LoVo (cell line): ENCODE data around the gene FECH.
"Not testable (repeated sequence)": the region's sequence is repeated elsewhere in the genome, so short reads cannot be mapped to it uniquely, and the experiment has no call there.

ENCODE experiments used
- DNase-seq: peaks from one replicate; pipeline ENCODE4 v3.0.0-alpha.2; 2016; ENCODE audit warnings: low spot score

The FECH gene, protein sequence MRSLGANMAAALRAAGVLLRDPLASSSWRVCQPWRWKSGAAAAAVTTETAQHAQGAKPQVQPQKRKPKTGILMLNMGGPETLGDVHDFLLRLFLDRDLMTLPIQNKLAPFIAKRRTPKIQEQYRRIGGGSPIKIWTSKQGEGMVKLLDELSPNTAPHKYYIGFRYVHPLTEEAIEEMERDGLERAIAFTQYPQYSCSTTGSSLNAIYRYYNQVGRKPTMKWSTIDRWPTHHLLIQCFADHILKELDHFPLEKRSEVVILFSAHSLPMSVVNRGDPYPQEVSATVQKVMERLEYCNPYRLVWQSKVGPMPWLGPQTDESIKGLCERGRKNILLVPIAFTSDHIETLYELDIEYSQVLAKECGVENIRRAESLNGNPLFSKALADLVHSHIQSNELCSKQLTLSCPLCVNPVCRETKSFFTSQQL

DNA sequence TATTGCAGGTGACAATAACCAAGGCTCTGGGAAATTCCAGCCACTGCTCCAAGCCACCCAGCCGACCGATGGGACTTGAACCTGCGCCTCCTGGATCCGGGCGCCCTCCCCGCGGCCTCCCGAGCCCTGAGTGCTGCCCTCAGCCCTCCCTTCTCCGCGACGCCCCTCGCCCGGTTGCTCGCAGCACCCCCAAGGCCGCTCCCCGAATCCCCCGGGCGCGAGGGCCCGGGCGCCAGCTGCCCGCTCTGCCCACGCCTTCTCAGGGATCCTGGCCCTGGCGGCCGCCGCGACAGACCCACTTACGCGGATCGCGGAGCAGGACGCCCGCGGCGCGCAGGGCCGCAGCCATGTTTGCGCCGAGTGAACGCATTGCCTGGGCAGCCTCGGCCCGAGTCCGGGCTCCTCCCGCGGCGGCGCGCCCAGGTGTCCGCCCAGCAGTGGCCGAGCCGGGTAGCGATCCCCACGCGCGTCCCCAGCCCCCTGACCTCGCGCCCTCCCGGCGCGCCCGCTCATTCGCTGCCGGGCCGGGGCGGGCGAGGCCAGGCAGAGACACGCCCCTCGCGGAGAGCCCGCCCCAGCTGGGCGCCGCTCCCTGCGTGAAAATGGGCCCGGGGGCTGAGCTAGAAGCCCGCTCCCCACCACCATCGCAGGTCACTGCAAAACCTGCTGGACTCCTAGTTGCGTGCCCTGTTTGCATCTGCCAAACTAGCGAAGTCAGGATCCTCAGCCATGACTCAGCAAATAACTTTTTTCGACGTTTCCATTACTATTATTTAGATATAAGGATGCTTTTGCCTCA is at the start of gene FECH:
FECH (minus strand) TSS at position 452 of the 799 bp plus-strand sequence; CDS start at position 370, 82 bp downstream.
- DNase-seq: peak; percentile 79

DNA sequence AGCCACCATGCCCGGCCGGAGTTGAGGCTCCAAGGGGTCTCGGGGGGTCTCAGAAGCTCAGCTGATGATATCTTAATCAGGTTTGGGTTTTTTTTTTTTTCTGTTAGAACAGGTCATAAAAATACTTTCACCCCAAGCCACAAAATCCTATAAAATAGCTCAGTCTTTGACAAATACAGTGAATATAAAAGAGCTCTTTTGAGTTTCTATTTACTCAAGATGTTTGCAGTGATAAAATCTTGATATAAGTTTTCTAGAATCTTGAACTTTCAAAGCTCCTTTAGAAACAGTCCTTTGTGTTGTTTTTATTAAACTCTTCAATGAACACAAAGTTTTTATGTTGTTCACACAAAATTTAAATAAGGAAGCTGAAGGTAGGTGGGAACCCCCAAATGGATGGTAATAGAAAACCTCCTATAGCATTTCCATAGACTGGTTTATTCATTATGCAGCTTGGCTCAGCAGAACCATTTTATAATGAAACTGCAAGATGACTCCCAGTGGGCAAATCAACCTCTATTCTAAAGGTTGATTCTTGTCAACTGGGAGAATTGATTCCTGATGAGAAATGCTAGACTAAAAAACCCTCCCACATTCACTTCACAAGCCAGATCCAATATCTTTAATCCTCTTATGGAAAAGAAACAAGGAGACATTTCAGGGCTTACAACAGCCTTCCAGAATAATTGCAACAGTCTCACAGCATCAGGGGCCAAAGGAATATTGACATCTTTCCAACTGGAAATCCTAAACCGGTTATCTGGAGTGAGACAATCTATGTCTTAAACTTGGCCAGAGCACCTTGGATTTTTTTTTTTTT is 48.7 kb upstream of the FECH start:
- peak; percentile 21 for DNase-seq

DNA sequence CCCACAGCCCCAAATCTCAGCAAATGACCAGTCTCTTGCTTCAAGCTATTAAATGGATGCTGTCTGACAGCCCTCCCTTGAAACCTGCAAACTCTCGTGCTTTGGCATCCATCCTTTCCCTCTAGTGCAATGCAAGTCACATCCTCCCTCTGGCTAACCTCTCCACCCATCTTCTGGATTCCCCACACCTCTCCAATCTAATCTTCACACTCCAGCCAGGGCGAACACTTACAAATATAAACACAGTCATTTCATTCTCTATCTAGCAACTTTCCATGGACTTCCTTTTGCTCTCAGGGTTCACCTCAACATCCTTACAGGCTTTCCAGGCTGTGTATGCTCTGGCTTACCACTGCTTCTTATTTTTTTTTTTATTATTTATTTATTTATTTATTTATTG is 45.2 kb upstream of the FECH start:
- no peak for DNase-seq

DNA sequence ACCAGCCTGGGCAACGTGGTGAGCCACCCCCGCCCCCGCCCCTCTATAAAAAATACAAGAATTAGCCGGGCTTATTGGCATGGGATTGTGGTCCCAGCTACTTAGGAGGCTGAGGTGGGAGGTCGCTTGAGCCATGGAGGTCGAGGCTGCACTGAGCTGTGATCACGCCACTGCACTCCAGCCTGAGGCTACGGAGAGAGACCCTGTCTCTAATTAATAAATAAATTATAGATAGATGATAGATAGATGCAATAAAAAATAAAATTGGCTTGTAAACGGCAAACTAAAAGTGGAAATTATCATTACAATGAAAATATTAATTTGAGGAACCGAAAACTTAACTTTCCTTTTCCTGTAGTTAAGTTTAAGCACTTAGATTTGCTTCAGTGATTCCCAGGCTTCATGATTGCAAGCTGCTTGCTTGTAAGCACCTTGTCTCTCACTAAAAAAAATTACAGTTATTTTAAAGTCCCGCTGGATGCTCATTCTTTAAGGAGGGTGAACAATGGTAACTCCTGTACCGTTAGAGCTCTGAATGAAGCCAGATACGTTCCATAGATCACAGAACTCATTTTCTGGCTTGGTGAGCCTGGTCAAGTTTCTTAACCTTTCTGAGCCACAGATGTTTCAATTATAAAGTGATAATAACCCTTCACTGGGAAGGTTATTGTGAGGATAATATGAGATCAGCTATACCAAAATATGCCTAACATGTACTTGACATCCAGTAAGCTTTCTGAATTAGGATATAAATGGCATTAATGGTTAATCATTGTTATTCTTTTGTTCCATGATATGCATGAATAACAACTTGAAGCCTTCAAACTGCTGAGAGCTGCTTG is 44.5 kb upstream of the FECH start:
- no peak for DNase-seq

DNA sequence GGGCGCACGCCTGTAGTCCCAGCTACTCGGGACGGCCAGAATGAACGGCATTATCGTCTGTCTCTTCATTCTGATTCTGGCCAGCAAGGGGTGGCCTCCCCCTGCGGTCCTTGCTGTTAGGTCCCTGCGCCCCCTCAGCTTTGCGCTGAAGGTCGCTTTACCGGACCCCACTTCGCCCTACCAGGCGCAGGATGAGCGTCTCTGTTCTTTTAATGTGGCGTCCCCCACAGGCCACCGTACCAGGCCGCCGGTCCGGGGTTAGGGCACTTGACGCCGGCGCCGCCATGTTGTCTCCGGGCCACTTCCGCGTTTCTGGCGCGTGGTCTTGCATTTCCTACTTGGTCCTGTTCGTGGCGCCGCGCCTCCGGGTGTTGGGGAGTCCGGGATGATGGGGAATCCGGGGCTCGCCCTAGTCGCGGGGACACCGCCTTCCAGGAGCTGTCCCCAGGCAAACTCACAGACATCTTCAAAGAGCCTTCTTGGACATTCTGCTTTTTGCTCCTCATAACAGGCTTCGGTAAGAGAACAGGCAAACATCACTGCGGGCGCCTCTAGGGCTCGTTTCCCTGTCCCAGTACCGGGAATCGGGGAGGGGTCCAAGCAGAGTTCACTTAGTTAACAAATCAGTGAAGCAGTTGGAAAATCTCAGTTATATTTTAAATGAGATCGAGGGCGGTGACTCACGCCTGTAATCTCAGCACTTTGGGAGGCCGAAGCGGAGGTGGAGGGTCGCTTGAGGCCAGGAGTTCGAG is 43.7 kb upstream of the FECH start:
- peak; percentile 95 for DNase-seq

DNA sequence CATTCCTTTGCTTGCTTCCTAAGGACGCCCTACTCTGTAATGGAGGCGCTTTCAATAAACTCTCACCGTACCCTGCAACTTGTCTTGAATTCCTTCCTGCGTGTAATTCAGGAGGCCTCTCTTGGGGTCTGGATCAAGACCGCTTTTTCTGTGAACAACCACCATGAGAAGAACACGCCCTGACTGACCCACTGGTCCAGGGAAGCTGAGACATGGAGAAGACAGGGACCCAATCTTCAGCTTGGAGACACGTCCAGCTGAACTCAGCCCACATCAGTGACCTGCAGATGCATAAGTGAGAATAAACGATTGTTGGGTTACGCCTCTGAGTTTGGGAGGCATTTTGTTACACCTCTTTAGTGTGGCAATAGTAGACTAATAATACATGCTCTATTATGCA is 42.9 kb upstream of the FECH start:
- DNase-seq: no peak

DNA sequence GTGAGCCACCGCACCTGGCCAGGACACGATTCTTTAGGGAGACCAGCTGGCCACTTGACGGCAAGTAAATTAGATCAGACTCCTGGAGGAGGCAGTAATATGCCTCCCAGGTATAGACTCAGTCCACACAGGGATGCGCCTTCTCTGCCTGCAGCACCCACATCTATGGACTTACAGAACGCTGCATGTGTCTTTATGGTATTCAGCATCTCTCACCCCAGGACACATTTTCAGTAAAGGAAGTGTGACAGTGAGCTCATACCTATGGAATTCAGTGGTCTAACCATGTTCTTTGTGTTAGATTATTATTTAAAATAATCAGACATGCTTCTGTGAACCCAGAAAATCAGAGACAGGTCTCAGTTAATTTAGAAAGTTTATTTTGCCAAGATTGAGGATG is 41.0 kb upstream of the FECH start:
- no peak for DNase-seq

DNA sequence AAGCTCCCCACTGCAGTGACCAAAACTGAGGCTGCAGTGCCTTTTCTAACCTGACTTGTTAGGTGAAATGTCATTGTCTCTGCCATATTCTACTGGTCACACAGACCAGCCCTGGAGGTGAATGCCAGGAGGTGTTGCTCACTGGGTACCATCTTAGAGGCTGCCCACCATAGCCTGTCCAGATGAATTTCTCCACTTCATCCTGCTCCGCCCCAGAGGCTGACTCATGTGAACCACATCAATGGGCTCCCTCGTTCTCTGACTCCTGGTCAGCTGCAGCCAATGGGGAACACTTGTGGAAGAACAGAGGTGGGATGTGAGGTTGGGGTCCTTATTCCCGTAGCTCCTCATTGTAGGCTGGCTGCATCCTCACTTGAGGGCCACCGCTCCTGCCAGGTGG is 38.5 kb upstream of the FECH start:
- DNase-seq: no peak

DNA sequence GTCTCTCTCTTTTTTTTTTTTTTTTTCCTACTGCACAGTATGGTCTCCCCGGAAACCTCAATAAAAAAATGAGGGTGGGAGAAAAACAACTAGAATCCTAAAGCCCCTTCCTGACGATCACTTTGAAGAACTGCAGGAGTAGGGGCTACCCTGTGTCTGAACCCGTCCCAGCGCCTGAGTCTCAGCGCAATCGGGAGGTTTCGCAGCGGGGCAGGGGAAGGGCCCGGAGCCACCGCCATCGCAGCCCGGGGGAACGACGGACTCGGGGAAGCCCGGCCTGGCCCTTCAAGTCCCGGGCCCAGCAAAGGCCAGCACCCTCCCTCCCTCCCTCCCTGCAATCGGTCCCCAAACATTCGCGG is 34.7 kb upstream of the FECH start:
- DNase-seq: no peak

DNA sequence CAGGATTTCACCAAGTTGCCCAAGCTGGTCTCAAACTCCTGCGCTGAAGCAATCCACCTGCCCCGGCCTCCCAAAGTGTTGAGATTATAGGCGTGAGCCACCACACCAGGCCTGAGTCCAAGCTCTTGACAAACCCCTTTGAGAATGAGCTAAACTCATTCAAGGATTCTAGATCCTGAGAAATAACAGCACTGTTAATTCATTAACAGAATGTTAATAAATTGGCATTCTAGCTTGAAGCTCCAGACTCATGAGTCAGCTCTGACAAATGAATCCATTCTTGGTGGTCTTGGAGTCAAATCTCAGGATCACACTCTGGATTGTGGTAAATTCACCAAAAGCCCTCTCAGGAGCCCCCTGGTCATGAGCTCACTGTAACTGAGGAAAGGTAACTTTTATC is 33.4 kb upstream of the FECH start:
- DNase-seq: no peak

DNA sequence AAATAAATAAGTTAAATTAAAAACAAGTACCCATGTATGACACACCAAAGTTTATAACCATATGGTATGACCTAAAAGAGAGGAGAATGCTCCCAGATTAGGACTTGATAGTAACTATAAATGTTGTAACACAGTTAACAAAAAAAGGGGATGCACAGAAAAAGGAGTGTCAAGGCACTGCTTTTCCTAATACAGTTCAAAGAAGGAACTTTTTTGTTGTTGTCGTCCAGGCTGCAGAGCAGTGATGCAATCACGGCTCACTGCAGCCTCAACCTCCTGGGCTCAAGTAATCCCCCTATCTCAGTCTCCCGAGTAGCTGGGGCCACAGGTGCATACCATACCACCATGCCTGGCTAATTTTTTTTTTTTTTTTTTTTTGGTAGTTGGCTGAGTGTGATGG is 32.4 kb upstream of the FECH start:
- no peak for DNase-seq

DNA sequence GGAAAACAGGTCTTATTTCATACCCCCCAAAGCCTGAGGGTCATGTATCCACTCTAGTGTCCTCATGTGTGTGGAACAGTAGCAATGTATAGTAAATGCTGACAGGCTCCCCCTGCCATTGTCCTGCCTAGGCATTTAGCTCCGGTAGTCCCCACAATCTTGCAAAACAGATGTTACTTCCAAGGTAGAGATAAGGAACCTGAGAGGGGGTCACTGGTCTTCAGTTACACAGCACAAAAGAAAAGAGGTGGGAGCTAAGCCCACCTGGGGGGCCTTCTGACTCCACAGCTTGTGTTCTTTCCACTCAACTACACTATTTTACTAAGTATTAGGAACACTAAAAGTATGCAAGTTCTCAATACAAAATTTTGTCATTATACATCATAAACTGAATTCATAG is 17.4 kb upstream of the FECH start:
- DNase-seq: no peak

DNA sequence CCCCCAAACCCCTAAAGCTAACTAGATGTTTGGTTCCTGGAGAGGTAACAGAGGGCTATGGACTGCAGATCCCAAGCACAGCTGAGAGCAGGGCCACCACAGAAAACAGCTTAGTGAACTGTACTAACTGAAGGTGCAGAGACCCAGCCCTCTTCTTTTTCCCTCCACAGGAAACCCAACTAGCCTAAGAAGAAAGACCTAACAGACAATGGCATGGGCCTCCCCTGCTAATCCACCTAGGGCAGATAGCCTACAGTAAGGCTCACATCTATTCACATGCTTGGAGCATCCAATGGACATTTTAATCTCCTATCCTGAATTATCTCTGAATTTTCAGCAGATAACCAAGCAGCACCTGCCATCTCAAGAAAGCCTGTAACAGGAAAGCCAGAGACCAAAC is 8.8 kb upstream of the FECH start:
- DNase-seq: no peak

DNA sequence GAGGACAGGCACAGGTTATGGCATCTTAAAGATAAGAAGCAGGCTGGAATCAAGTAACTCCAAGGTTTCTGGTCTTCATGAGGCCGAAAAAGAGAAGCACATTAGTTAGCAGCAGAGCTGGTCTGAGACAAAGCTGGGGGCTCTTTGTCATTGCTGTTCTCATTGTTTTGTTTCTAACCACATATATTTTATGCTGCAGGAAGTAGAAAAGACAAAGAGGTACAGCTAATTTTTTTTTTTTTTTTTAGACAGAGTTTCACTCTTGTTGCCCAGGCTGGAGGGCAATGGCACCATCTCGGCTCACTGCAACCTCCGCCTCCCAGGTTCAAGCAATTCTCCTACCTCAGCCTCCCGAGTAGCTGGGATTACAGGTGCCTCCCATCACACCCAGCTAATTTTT is 6.2 kb upstream of the FECH start:
- not testable (repeated sequence) for DNase-seq

DNA sequence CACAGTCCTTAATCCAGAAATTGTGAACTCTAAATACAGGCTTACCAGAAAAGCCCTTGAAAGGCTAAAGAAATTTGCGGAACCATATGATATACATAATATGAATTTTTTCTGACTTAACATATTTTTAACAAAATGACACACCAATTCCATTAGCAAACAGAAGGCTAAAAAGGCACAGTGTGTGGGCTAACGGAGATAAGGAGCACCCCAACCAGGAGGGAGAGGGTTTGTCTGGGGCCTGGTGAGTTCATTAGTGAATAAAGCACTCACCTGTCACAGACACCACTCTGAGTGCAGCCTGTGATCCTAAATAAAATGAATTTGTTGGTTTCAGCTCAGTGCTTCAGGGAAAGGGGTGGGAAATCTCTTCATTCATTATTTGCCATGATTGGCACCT is 2.7 kb upstream of the FECH start:
- DNase-seq: no peak

DNA sequence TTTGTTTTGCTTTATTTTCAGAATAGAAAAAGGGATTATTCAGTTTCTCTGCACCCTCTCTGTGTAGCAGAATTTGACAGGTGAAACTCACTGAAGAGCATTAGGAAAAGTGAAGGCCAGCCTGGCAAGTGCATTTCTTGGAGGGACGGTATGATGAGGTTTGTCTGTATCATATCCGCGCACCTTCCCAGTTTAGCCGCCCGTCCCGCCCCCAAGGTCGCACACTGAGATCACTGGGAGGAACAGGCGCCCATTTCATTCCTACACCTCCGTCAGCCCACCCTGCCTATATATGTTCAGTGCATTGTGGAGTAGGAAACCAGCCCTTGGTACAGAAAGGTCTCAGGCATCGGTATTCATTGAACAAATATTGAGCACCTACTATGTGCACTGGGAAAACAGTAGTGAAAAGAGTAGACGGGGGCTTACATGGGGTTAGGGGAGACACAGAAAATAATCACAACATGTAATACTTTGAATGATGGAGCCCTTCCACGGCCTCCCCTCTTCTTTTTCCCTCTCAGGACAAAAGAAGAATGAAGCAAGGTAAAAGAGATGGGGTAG is 678 bp upstream of the FECH start:
- DNase-seq: no peak

DNA sequence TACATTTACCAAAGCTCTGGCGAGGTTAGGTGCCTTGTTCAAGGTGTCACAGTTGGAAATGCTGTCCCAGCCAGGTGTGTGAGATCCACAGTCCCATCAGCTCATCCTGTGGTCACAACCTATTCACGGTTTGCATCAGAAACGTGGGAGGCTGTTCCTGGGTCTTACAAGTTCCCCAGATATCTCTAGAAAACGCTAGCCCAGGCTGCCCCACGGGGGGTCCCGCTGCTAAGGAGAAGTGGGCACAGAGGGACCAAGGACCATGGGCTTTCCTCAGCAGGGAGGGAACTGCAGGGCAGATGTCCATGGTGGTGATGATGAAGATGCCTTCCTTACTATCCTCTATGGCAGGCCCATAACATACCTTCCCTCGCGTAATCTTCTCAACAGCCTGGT is 649 bp downstream of the FECH start:
- DNase-seq: no peak

DNA sequence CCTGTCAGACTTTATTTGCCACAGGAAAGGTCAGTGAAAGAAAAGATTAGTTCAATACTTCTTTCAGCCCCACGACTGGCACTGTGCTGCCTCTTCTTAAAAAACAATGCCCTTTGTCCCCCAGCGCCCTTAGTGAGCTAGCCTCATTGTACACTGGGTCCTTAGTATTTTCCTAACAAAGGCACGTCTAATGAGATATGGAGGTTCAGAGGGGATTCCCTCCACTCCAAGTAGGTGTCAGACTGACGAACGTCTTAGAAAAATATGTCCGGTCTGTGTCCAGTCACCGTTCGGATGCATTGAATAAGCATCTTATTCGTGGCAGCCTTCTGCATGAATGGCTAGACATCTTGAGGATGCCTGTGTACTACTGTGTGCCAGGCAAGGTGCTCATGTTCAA is 1.1 kb downstream of the FECH start:
- no peak for DNase-seq

DNA sequence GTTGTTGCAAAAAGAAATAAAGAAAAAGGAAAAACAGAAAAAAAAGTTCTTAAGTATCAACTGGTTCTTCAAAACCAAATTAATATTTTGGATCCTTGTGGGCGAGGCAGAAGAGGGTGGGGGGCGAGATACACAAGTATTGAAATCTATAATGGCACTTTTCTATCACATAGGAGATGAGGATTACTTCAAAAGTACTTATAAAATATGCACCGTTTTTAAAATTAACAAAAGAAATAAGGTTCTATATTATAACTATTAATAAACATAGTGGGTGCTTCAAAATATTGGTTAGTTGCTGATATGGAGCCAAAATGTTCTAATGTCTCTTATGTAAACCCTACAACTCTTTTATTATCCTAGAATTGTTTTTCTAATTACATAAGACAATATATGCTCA is 2.1 kb downstream of the FECH start:
- no peak for DNase-seq

DNA sequence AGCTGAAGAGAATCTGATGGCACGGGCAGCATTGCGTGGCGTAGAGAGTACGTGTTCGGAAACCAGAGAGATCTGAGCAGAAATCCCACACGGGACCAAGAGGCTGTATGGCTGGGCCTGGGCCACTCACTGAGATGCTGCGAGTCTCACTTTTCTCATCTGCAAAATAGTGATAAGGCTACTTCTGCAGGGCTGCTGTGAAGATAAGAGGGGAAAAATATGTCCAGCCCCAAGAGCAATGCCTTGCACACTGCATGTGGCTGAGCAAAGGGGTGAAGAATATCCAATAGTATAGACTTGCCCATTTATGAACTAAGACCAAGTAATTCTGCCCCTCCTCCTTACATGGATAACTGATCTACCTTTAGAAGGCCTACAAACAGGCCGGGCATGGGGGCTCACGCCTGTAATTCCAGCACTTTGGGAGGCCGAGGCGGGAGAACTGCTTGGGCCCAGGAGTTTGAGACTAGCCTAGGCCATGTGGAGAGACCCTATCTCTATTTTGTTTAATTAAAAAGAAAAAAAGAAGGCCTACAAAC is 3.1 kb downstream of the FECH start:
- DNase-seq: no peak
